Right renal pelvis (tissue), 4 donors: ENCODE results near the gene NAA80. TPM values are rescaled to one million over a fixed set of nuclear protein-coding genes. Genes with fewer than 3 reads are reported as not detected.
"Not testable (repeated sequence)": the region's sequence is repeated elsewhere in the genome, so short reads cannot be mapped to it uniquely, and the experiment has no call there.

Experiments
- DNase-seq, 4 donors: peaks; one replicate each; pipeline ENCODE4 v3.0.0-alpha.2; 2013; ENCODE audit warnings: low read depth in 4 of 4, low spot score in 3 of 4, missing footprints in 1 of 4
- polyA plus RNA-seq, 4 donors: library from polyadenylated mRNA; unstranded; fragments of 120-200 nt; gene quantifications; one replicate each; pipeline ENCODE4 v1.2.1, GENCODE V29; 2013; ENCODE audit not compliant: insufficient read length in 4 of 4

The NAA80 gene
- polyA plus RNA-seq, 4 donors, result 8.6 to 10.5 (median 9.9) TPM

DNA sequence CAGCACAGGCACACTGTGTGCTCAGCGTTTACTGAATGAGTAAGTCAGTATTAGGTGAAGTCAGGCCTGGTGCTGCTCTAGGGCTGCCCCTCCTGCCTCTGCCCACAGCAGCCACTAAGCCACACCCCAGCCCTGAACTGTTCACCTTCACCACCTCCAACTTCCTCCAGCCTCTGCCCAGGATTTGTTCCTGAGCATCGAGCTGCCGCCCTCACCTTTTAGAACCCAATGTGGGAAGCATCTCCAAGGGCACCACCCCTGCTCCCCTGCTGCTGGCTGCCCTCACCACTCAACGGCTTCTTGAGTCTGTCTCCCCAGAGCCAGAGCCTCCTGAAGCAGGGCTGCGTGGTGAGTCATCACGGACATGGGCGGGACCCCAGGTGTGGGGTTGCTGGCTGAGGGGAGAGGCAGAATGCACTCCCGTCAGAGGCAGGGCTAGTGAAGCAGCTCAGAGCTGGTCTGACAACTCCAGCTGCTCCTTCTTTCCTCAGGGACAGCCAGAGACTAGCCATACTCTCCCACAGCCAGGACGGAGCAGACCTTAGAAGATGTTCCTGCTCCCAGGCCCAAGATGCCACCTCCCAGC lies 17.5 kb upstream of the NAA80 start:
- no peak for DNase-seq

GRCh38 chr3:50314816-50315215 lies 15.6 kb upstream of the NAA80 start:
- DNase-seq, result no peak

DNA sequence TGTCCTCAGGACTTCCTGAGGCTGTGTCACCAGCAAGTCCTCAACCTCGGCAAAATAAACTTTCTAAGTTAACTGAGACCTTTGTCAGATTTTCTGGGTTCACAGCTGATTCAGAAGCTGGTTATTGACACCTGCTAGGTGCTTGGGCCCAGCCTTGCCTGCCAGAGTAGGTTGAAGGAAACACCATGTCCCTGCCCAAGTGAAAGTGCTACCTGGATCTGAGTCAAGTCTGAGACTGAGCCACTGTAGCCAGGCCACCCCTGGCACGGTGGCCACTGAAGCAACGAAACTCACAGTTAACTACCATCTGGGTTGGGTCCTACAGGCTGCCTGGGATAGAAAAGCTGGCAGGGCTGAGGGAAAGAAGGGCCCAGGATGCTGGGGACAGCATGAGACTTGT lies 15.1 kb upstream of the NAA80 start:
- no peak for DNase-seq

DNA sequence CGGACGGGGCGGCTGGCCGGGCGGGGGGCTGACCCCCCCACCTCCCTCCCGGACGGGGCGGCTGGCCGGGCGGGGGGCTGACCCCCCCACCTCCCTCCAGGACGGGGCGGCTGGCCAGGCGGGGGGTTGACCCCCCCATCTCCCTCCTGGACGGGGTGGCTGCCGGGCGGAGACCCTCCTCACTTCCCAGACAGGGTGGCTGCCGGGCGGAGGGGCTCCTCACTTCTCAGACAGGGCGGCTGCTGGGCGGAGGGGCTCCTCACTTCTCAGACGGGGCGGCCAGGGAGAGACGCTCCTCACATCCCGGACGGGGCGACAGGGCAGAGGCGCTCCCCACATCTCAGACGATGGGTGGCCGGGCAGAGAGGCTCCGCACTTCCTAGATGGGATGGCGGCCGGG lies 12.8 kb upstream of the NAA80 start:
- not testable (repeated sequence) for DNase-seq

GRCh38 chr3:50304601-50305000 lies 5.4 kb upstream of the NAA80 start:
- no peak for DNase-seq

DNA sequence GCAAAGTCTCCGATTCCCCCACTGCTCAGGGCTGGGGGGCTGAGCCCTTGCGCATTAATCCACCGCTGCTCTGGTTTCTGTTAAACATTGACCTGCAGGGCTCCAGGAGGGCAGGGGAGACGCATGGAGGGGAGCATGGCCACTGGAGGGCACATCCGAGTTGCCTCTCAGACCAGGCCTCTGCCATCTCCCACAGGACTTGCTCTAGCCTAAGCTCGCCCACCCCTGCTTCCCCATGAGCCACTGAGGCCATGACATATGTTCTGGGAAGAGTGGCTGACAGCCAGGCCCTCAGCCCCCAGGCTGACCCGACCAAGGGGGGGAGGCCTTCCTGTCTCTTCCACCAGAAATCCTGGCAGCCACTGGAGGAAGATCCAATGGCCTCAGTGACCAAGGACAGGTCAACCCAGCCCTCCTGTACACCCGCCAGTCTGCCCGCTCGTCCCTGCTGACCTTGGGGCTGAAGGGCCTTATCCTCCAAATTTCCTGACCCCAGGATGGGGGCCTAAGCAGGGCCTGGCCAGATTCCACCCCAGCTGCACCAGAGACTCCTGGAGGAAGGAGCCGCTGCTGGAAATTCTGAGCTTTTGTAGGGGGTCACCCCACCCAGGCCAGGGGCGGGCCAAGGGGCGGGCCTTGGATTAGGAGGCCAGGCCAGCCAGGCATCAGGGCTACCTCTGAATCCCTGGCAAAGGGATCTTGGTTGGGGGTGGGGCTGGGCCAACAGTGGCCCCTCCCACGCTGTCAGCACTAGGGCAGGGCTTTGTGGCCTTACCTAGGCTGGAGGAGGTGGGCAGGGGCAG lies 4.0 kb upstream of the NAA80 start, which contains the start of gene HYAL1:
Gene HYAL1, minus strand, starts transcription at position 562 of the 803 bp plus-strand sequence. CDS start 618 bp downstream, outside the sequence.
- no peak for DNase-seq

DNA sequence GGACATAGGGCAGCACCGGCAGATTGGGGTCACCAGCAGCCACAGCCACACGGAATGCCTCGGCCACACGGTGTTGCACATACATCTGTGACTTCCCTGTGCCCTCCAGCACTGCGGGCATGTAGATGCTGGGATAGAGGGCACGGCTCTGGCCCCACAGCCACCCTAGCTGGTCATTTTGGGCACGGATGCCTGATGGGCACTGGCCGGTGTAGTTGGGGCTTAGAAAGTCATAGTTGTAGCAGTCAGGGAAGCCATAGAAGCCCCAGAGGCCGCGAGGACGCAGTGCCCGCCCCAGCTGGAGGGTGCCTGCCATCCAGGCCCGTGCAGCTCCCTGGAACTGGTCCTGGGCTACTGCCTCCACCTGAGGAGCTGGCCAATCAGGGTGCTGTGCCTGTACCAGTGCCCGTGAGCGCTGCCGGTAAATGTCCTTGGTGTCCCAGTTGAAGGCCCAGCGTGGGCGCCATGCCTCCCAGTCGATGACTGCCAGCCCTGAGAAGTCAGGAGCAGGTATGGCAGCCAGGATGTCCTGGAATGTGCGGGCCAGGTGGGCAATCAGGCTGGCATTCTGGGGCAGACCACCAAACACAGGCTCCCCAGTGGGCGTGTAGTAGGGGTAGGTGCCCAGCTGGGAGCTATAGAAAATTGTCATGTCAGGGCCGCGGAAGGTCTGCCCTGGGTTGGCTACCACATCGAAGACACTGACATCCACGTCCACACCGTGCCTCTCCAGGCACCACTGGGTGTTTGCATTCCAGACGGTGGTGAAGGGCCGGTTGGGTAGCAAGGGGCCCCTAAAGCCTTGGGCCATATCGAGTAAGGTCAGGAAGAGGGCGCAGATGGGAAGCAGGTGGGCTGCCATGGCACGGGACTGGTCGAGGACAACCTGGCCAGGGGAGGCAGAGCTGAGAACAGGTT lies 3.1 kb upstream of the NAA80 start:
- no peak for DNase-seq

GRCh38 chr3:50300681-50301254 lies 1.6 kb upstream of the NAA80 start:
- no peak for DNase-seq

DNA sequence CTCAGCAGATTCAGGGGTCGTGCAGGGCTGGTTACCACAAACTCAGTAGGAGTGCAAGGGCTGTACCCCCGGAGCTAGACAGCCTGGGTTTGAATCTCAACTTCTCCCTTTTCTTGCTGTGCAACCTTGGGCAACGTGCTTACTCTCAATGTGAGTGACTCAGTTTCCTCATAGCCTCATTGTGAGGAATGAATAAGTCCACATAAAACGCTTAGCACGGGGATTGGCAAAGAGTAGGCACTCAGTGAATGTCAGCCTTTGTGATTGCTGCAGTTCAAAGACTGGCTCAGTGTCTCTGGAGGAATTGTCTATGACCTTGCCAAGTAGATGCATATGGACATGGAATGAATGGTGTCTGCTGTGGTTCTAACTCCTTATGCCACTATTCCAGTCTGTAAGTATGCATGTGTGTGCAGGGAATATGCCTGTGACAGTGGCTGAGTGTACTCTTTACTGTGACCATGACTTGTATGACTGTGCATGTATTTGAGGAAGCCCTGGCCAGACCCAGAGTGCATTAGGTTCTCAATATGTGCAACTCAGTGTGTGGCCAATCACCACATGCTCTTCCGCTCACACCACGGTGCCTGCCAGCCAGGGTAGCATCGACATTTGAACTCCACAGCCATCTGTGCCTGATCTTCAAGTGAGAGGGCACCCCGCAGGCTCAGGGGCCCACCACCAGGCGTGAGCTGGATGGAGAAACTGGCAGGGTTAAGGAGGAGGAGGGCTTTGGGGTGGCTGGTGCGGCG lies 900 bp upstream of the NAA80 start:
- no peak for DNase-seq

GRCh38 chr3:50299638-50299928 lies 378 bp upstream of the NAA80 start:
- no peak for DNase-seq

DNA sequence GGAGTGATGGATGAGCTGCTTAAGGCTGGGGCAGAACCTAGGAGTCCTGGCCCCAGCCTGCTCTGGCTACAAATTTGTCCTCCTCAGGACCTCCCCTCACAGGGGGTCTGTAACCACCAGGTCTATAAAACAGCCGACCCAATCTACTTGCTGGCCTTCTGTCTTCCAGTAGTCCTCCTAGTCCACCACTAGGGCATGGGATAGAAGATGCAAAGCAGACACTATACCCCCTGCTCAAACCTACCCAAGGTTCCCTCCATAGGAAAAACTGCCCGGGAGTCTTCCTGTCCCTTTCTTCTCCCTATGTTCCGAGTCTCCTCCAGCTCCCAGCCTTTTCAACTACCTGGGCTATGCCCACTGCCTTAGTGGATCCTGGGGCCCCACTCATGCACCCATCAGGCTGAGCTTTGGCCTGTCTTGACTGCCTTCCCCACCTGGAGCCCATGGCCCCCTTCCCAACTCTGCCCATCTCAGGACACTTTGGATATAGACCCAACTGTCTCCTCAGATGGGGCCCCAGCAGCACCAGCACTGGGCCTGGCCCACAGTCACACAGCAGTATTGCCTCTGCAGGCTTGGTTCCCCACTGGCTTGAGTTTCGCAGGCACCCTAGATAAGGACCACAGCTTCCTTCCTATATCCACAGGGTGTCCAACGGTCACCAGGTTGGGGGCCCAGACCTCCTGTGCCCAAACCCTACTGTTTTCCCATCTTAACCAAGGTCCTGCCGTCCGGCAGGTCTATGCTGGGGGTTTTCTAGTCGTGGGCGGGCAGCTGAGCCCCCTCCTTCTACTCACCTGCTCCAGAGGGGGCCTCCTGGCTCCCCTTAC lies 1.1 kb downstream of the NAA80 start:
- DNase-seq, result no peak

DNA sequence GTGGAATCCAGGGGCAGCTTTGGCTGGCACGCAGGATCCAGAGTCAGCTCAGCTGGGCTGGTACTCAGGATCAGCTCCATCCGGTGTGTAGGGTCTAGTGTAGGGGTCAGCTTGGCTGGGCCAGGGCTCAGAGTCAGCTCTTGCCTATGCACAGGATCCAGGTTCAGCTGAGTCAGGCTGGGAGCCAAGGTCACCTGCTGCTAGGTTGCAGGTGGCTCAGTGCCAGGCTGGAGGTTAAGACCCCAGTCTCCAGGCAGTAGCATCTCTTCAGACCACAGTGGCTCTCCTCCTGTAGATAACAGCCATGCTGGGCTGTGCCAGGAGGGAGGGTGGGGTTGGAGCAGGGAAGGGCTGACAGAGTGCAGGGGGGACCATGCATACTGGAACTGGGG lies 1.8 kb downstream of the NAA80 start:
- no peak for DNase-seq

GRCh38 chr3:50296721-50297383 lies 2.4 kb downstream of the NAA80 start:
- DNase-seq, result no peak

GRCh38 chr3:50295553-50296431 lies 3.4 kb downstream of the NAA80 start:
- no peak for DNase-seq

- no peak for DNase-seq
These were observed 4.5 kb downstream of the NAA80 start for GRCh38 chr3:50294492-50295403.

- DNase-seq, result no peak
These were observed 5.1 kb downstream of the NAA80 start for GRCh38 chr3:50294089-50294488.
